Endothelial cell of umbilical vein (primary cell): ENCODE measurements around the gene AMH. TPM values are rescaled to one million over a fixed set of nuclear protein-coding genes. Genes with fewer than 3 reads are reported as not detected.

Source experiments
- BruUV-seq: library from RNA; stranded (reverse); fragments of 400-500 nt; replicated peaks from 2 replicates; lab custom pipeline; 2021; lab: Mats Ljungman, UMichigan
- CTCF ChIA-PET: fragments of 300-600, 350-600 bp; sonication (Branson Sonifier 250); formaldehyde crosslinking; loops from one replicate; lab custom pipeline; 2021; ENCODE audit warnings: antibody characterized with exemption, inconsistent platforms; lab: Charles Lee
- POLR2A ChIA-PET: fragments of 300-600, 350-600 bp; sonication (Branson Sonifier 250); formaldehyde crosslinking; loops from one replicate; lab custom pipeline; 2021; ENCODE audit warnings: antibody characterized with exemption, inconsistent platforms; lab: Charles Lee
- DNase-seq: peaks from one replicate; pipeline ENCODE4 v3.0.0-alpha.2; 2011; ENCODE audit warnings: low read depth, low spot score
- FAIRE-seq: peaks from 2 replicates; lab custom pipeline; 2011; peaks lifted over from hg19 to GRCh38; lab: Jason Lieb, UNC
- H2AFZ ChIP-seq: 2 replicates; pipeline ENCODE4 v1.6.0; 2012; ENCODE audit warnings: low read depth, low read length, control low read depth, inconsistent platforms
- H3K27ac ChIP-seq: 2 replicates; pipeline ENCODE4 v1.5.1; 2011; ENCODE audit warnings: low read depth, mild to moderate bottlenecking, control low read depth, low read length, moderate library complexity; ENCODE audit not compliant: insufficient read depth
- H3K27me3 ChIP-seq, 2 experiments: 2 replicates each; pipeline versions ENCODE4 v1.6.0 to v1.6.1; 2011; ENCODE audit warnings: low read length in 2 of 2, mixed read lengths in 1 of 2; ENCODE audit not compliant: control insufficient read depth in 2 of 2, insufficient read depth in 2 of 2
- H3K36me3 ChIP-seq, 2 experiments: 2 replicates in 1 of 2; 3 replicates in 1 of 2; pipeline ENCODE4 v1.5.1; 2011; ENCODE audit warnings: low read length in 2 of 2, mild to moderate bottlenecking in 1 of 2, moderate library complexity in 1 of 2; ENCODE audit not compliant: control insufficient read depth in 2 of 2, insufficient read depth in 2 of 2; ENCODE audit errors: extremely low read depth in 1 of 2
- H3K4me1 ChIP-seq: 3 replicates; pipeline ENCODE4 v1.5.1; 2011; ENCODE audit warnings: mild to moderate bottlenecking, low read length; ENCODE audit not compliant: control insufficient read depth, insufficient read depth; ENCODE audit errors: extremely low read depth
- H3K4me2 ChIP-seq: 2 replicates; pipeline ENCODE4 v1.6.1; 2011; ENCODE audit warnings: low read length, control low read depth, mixed read lengths; ENCODE audit not compliant: insufficient read depth
- H3K4me3 ChIP-seq, 3 experiments: fragments of 200-600 bp in 1 of 3; sonication (generic), shearing (Covaris generic) in 1 of 3; replicated peaks in 1 of 3; 2 replicates each; pipeline ENCODE4 v1.5.1; 2011 to 2016; ENCODE audit warnings: control low read depth in 3 of 3, low read length in 3 of 3, mild to moderate bottlenecking in 2 of 3, inconsistent platforms in 1 of 3, low read depth in 1 of 3, moderate library complexity in 1 of 3; ENCODE audit not compliant: insufficient read depth in 1 of 3
- H3K79me2 ChIP-seq: 2 replicates; pipeline ENCODE4 v1.6.0; 2012; ENCODE audit warnings: low read length, inconsistent platforms; ENCODE audit not compliant: control insufficient read depth, insufficient read depth
- H3K9ac ChIP-seq: replicated peaks from 2 replicates; pipeline ENCODE3; 2011; ENCODE audit warnings: low read length, control low read depth; ENCODE audit not compliant: insufficient read depth; ENCODE audit errors: extremely low read depth
- H3K9me1 ChIP-seq: replicated peaks from 3 replicates; pipeline ENCODE4 v1.6.0; 2011; ENCODE audit warnings: mild to moderate bottlenecking, low read length; ENCODE audit not compliant: control insufficient read depth, insufficient read depth; ENCODE audit errors: extremely low read depth
- H3K9me3 ChIP-seq: replicated peaks from 2 replicates; pipeline ENCODE4 v1.5.1; 2012; ENCODE audit warnings: low read length, inconsistent platforms; ENCODE audit not compliant: control insufficient read depth, insufficient read depth
- H4K20me1 ChIP-seq: replicated peaks from 2 replicates; pipeline ENCODE3; 2011; ENCODE audit warnings: mild to moderate bottlenecking, low read length; ENCODE audit not compliant: control insufficient read depth, insufficient read depth; ENCODE audit errors: extremely low read depth
- EZH2 ChIP-seq: IDR thresholded peaks from 2 replicates; pipeline ENCODE4 v1.6.1; 2012; ENCODE audit warnings: borderline replicate concordance, low read depth, mild to moderate bottlenecking, moderate library complexity, low read length, inconsistent platforms; ENCODE audit not compliant: severe bottlenecking
- FOS ChIP-seq: IDR thresholded peaks from 2 replicates; pipeline ENCODE4 v1.6.1; 2011; ENCODE audit warnings: mild to moderate bottlenecking, low read length, moderate library complexity, borderline replicate concordance; ENCODE audit not compliant: insufficient read depth
- GATA2 ChIP-seq: IDR thresholded peaks from 2 replicates; pipeline ENCODE4 v1.7.0; 2011; ENCODE audit warnings: low read depth, mild to moderate bottlenecking, moderate library complexity, mixed read lengths, low read length; ENCODE audit not compliant: insufficient read length, insufficient read depth
- JUN ChIP-seq: IDR thresholded peaks from 2 replicates; pipeline ENCODE4 v1.6.1; 2011; ENCODE audit warnings: borderline replicate concordance, low read depth; ENCODE audit not compliant: insufficient read length, insufficient read depth
- MYC ChIP-seq: IDR thresholded peaks from one replicate; pipeline ENCODE4 v1.6.1; 2011; ENCODE audit warnings: mild to moderate bottlenecking, low read depth, low read length
- POLR2A ChIP-seq: IDR thresholded peaks from 2 replicates; pipeline ENCODE4 v1.6.1; 2012; ENCODE audit warnings: low read depth, mild to moderate bottlenecking, control low read depth, low read length
- POLR2AphosphoS5 ChIP-seq: IDR thresholded peaks from 2 replicates; pipeline ENCODE4 v1.6.1; 2012; ENCODE audit warnings: low read depth, mild to moderate bottlenecking, control low read depth, low read length, moderate library complexity; ENCODE audit not compliant: insufficient read depth
- dilution Hi-C: fragments of 300-500 bp; cut with MboI; formaldehyde crosslinking; loops from one replicate; pipeline ENCODE4 v1.15.0; 2019; ENCODE audit warnings: low sequenced_read_pairs; ENCODE audit not compliant: extremely low pct_ligation_motif_present
- intact Hi-C: fragments of 100-400 bp; cut with micrococcal nuclease; formaldehyde crosslinking; loops from one replicate; pipeline ENCODE4 v1.10.0; 2022
- polyA plus RNA-seq, 4 experiments: library from polyadenylated mRNA; depleted of rRNA in 3 of 4; stranded (reverse) in 3 of 4; unstranded in 1 of 4; fragments of >200 nt; gene quantifications; 2 replicates each; pipeline versions ENCODE4 v1.2.1 to v1.2.3, GENCODE V29; 2011 to 2012; ENCODE audit warnings: missing spikeins in 1 of 4
- total RNA-seq: library from RNA; stranded (reverse); gene quantifications from 2 replicates; pipeline ENCODE4 v1.2.3, GENCODE V29; 2021
- TF ChIP-seq, protein P1 (sequence below): IDR thresholded peaks from 2 replicates; pipeline ENCODE4 v1.6.1; 2011; ENCODE audit not compliant: insufficient read depth, insufficient read length
- TF ChIP-seq, protein P2 (sequence below), 2 donors: IDR thresholded peaks; 1 replicate in 1 of 2; 2 replicates in 1 of 2; pipeline ENCODE4 v1.5.1; 2011; ENCODE audit warnings: low read length in 2 of 2, mild to moderate bottlenecking in 2 of 2, moderate library complexity in 2 of 2, control low read depth in 1 of 2, inconsistent platforms in 1 of 2, low read depth in 1 of 2; ENCODE audit not compliant: insufficient read depth in 1 of 2; ENCODE audit errors: extremely low read depth in 1 of 2

The AMH gene
- total and polyA plus RNA-seq, 2 donors (not counting 3 experiments of a cell fraction or from before 2014, with no cell fraction given): 3.3 to 9.6 TPM

- FAIRE-seq (no peak), DNase-seq (no peak)
- Histone ChIP-seq H3K79me2 (no peaks in the 10 kb centered on the region), H3K4me2 (no peak overlapping the region), H3K9me1 (no peaks in the 10 kb centered on the region), H3K36me3 (no peaks in the 10 kb centered on the region), H2AFZ (no peak overlapping the region), H3K4me1 (peaks cover 5% of the 10 kb centered on the region), H4K20me1 (no peaks in the 10 kb centered on the region), H3K4me3 (no peak overlapping the region), H3K27ac (no peak overlapping the region), H3K9me3 (no peaks in the 10 kb centered on the region), H3K9ac (no peak overlapping the region), H3K27me3 (peaks cover 39 to 42% of the 10 kb centered on the region in 2 experiments)
- TF ChIP-seq POLR2AphosphoS5 (no peak), GATA2 (no peak), FOS (no peak), POLR2A (no peak), MYC (no peak), JUN (no peak), EZH2 (no peak)
- TF ChIP-seq, protein P1, sequence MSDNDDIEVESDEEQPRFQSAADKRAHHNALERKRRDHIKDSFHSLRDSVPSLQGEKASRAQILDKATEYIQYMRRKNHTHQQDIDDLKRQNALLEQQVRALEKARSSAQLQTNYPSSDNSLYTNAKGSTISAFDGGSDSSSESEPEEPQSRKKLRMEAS: no peak
- TF ChIP-seq, protein P2, sequence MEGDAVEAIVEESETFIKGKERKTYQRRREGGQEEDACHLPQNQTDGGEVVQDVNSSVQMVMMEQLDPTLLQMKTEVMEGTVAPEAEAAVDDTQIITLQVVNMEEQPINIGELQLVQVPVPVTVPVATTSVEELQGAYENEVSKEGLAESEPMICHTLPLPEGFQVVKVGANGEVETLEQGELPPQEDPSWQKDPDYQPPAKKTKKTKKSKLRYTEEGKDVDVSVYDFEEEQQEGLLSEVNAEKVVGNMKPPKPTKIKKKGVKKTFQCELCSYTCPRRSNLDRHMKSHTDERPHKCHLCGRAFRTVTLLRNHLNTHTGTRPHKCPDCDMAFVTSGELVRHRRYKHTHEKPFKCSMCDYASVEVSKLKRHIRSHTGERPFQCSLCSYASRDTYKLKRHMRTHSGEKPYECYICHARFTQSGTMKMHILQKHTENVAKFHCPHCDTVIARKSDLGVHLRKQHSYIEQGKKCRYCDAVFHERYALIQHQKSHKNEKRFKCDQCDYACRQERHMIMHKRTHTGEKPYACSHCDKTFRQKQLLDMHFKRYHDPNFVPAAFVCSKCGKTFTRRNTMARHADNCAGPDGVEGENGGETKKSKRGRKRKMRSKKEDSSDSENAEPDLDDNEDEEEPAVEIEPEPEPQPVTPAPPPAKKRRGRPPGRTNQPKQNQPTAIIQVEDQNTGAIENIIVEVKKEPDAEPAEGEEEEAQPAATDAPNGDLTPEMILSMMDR (IDR thresholded peaks at IDR 0.05; ENCODE audit: extremely low read depth in 1 of 2, insufficient read depth in 1 of 2, low read depth in 1 of 2, low read length in 2 of 2): no peak
- ChIA-PET POLR2A (no interaction called here), CTCF (interaction anchor here (1.2 to 2.9 kb wide), 3 partner anchors 14 to 28 kb away, joined by 5 to 14 read pairs (median 6); no protein-coding TSS in a partner anchor)
- dilution Hi-C loops (no loop called here), intact Hi-C loops (loop anchor here (5.0 kb wide), 1 partner anchor 38 kb away; the partner anchor contains the start of genes LSM7 and SPPL2B)
- BruUV-seq: no TSS peak
These were observed 39.9 kb downstream of the AMH start for GRCh38 chr19:2288818-2289713.
